Nephron (organoid): Measurements from ENCODE around the gene ALX4.

Experiments used
- H3K27ac Mint-ChIP-seq, 3 experiments: 2 replicates each; pipeline ENCODE4 v1.8.0; 2020; ENCODE audit warnings: mixed read lengths in 3 of 3, mild to moderate bottlenecking in 2 of 3, moderate library complexity in 1 of 3
- H3K27me3 Mint-ChIP-seq: 2 replicates; pipeline ENCODE4 v1.8.0; 2021; ENCODE audit warnings: low read depth, mild to moderate bottlenecking, moderate library complexity, mixed read lengths
- H3K36me3 Mint-ChIP-seq: 2 replicates; pipeline ENCODE4 v1.8.0; 2020; ENCODE audit warnings: low read depth, mixed read lengths
- H3K4me1 Mint-ChIP-seq: 2 replicates; pipeline ENCODE4 v1.8.0; 2020; ENCODE audit warnings: mixed read lengths
- H3K4me3 Mint-ChIP-seq, 3 experiments: 2 replicates each; pipeline ENCODE4 v1.8.0; 2020; ENCODE audit warnings: mild to moderate bottlenecking in 3 of 3, mixed read lengths in 3 of 3, moderate library complexity in 2 of 3
- H3K9me3 Mint-ChIP-seq: 2 replicates; pipeline ENCODE4 v1.8.0; 2020; ENCODE audit warnings: mixed read lengths
- TF ChIP-seq, protein P1 (sequence below), 3 experiments: fragments of 200-600 bp; sonication (generic); IDR thresholded peaks; one replicate each; pipeline ENCODE4 v1.5.0; 2021; ENCODE audit warnings: antibody characterized with exemption in 3 of 3; ENCODE audit not compliant: unreplicated experiment in 3 of 3

ALX4 gene

DNA sequence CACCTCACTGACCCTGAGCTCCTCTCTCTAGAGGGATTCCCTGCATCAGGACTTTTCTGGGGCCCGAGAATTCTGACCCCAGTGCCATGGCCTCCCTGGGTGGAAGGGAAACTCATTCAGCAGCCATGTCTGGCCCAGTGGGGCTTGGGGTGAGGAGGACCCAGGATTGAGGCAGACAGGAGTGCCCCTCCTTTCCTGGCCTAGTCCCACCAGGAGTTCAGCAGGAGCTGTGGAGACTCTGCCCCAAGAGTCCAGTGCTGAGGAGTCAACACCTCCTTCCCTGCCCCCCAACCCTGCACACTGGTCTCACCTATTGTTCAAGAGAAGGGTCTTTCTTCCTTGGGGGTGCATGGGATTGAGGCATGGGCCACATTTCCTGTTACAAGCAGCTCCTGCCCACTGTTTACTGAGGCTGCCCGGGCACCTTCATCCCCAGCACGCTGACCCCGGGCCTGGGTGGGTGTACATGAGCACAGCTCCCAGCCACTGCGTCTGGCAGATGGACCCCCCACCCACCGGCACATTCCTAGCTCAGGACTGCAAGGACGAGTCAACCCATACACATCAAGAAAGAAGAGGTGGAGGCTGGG is 33.9 kb downstream of the ALX4 start:
- Mint-ChIP-seq H3K4me3 (no peak overlapping the region), H3K27me3 (peaks cover 21% of the 10 kb centered on the region), H3K27ac (no peak overlapping the region), H3K9me3 (no peaks in the 10 kb centered on the region), H3K36me3 (peaks cover 17% of the 10 kb centered on the region), H3K4me1 (peaks cover 28% of the 10 kb centered on the region)
- TF ChIP-seq, protein P1, sequence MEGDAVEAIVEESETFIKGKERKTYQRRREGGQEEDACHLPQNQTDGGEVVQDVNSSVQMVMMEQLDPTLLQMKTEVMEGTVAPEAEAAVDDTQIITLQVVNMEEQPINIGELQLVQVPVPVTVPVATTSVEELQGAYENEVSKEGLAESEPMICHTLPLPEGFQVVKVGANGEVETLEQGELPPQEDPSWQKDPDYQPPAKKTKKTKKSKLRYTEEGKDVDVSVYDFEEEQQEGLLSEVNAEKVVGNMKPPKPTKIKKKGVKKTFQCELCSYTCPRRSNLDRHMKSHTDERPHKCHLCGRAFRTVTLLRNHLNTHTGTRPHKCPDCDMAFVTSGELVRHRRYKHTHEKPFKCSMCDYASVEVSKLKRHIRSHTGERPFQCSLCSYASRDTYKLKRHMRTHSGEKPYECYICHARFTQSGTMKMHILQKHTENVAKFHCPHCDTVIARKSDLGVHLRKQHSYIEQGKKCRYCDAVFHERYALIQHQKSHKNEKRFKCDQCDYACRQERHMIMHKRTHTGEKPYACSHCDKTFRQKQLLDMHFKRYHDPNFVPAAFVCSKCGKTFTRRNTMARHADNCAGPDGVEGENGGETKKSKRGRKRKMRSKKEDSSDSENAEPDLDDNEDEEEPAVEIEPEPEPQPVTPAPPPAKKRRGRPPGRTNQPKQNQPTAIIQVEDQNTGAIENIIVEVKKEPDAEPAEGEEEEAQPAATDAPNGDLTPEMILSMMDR (IDR thresholded peaks at IDR 0.05; ENCODE audit: unreplicated experiment in 3 of 3): no peak

DNA sequence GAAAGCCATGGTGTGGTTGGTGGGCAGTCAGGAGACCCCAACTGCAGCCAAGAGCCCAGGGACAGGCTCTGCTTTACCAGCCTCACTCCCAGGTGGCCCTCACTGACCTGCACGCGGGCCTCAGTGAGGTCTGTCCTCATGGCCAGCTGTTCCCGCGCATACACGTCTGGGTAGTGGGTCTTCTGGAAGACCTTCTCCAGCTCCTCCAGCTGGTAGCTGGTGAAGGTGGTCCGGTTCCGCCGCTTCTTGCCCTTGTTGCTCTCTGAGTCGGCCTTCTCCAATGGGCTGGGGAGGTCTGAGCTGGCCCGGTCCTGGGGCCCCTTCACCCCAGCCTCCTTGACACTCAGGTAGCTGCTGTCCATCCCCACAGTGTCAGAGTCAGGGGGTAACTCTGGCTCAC is 34.7 kb downstream of the ALX4 start:
- Mint-ChIP-seq H3K4me1 (peaks cover 32% of the 10 kb centered on the region), H3K4me3 (no peak overlapping the region), H3K36me3 (peaks cover 17% of the 10 kb centered on the region), H3K27me3 (peaks cover 15% of the 10 kb centered on the region), H3K27ac (no peak overlapping the region), H3K9me3 (no peaks in the 10 kb centered on the region)
- TF ChIP-seq, protein P1 (IDR thresholded peaks at IDR 0.05; ENCODE audit: unreplicated experiment in 3 of 3): no peak

DNA sequence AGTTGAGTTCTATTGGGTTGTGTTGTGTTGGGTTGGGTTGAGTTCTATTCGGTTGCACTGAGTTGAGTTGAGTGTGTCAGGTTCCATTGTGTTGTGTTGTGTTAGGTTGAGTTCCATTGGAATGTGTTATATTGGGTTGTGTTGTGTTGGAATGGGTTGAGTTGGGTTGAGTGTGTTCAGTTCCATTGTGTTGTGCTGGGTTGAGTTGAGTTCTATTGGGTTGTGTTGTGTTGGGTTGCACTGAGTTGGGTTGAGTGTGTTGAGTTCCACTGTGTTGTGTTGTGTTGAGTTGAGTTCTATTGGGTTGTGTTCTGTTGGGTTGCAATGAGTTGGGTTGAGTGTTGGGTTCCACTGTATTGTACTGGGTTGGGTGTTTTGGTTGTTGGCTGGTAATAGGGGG is 35.5 kb downstream of the ALX4 start:
- Mint-ChIP-seq H3K9me3 (no peaks in the 10 kb centered on the region), H3K27me3 (peaks cover 8% of the 10 kb centered on the region), H3K4me1 (peaks cover 33% of the 10 kb centered on the region), H3K27ac (no peak overlapping the region), H3K4me3 (no peak overlapping the region), H3K36me3 (peaks cover 17% of the 10 kb centered on the region)
- TF ChIP-seq, protein P1 (IDR thresholded peaks at IDR 0.05; ENCODE audit: unreplicated experiment in 3 of 3): no peak

DNA sequence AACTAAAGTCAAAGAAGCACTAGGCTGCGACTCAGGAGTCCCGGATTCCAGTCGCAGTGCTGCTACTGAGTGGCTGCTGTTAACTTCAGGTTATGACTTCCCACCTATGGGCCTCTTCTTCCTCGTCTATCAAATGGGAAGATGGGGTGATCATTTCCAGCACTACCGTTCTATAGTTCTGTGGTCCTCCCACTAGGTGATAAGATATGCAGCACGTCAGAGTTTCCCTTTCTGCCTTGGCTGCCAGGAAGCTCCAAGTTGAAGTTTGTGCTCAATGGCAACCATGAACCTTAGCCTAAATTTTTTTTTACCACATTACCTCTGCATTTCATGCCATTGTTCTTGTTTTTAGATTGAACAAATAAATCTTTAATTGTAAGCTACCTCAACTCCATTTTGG is 38.7 kb downstream of the ALX4 start:
- Mint-ChIP-seq H3K9me3 (no peaks in the 10 kb centered on the region), H3K36me3 (peaks cover 22% of the 10 kb centered on the region), H3K27me3 (peaks cover 12% of the 10 kb centered on the region), H3K27ac (peak overlapping the region in 2 of 3 experiments; percentile 97 to 98), H3K4me1 (peaks cover 40% of the 10 kb centered on the region), H3K4me3 (no peak overlapping the region)
- TF ChIP-seq, protein P1 (IDR thresholded peaks at IDR 0.05; ENCODE audit: unreplicated experiment in 3 of 3): no peak

DNA sequence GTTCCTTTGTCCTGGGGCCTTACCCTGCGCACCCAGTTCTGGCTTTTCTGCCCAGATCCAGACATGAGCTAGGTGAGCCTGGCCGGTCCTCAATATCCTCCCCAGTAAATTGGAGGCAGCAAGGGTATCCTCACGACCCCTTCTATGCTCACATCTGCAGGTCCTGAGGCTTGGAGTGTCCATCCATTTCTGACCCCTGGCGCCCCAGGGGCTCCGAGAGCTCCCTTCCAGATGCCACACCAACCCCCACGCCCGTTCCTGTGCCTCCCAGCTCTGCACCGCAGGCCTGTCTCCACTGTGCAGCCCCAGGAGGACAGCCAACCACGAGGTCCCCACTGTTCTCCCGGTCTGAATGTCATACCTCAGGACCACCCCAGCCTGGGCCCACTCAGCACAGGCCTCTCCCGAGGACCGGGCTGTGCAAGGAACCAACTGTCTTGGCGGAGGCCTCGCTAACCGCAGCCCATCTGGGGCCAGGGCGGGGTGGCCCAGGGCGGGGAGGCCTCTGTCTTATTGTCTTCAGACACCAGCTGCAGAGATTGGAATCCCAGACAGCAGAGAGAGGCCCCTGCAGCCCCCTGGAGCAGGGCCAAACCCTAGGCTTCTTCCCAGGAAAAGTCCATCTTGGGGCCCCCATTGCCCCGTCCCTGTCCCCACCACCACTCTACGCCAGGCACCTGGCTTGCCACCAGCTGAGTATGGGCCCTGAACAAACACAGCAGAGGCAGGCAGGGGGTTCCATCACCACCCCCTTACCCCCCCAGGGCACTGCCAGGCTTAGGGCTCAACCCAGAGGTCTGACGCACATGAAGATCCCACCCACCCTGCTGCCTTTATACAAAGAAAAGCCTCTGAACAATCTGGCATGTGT is 39.3 kb downstream of the ALX4 start:
- TF ChIP-seq, protein P1 (IDR thresholded peaks at IDR 0.05; ENCODE audit: unreplicated experiment in 3 of 3): no peak
- Mint-ChIP-seq H3K4me3 (peak overlapping the region in 2 of 3 experiments; percentile 60 to 67), H3K36me3 (peaks cover 19% of the 10 kb centered on the region), H3K9me3 (no peaks in the 10 kb centered on the region), H3K4me1 (peaks cover 40% of the 10 kb centered on the region), H3K27ac (peak overlapping the region; percentile 88 to 98 (median 97)), H3K27me3 (peaks cover 15% of the 10 kb centered on the region)
